ENCODE measurements around the gene TENM4.

The TENM4 gene

DNA sequence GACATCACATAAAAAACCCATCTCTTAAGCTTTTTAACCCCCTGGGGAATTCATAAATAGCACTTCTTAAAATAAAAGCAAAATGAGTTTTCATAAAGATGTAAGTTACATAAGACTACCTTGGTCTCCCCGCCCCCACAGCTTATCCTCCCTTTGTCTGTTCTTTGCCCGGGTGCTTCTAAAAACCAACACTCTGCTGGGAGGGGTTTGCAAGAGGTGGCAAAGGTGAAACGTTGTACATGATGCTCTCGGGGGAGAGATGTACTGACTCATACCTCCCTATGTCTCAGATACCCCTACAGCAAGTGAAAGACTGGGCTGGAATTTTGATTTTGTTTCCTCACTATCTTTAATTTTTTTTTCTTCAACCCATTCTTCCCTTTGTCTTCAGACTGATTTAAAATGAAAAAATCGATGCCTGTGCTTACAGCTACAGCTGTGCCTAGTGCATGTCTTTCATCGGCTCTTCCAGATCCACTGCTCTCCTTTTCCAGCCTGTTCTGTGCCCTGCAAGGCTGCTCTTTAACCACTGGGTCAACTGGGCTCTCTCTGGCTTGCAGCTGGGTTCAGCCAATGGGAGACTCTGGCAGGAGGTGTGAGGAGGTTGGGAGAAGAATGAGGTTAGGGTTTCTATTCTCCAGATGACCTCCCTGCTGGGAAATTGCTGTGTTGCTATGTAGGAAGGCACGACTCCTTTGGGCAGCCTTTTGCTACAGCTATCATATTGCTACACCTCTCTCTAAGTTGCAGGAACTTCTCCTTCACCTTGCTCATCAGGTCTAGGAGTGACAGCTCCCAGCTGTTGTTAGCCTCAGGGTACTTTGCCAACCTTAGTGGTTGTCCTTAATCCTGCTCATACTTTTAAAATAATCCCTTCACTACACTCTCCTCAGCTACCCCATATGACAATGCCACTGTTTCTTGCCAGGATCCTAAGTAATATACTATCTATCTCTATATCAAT lies 266.5 kb downstream of the TENM4 start:
- DNase-seq (ENCODE audit: low read depth): no peak

DNA sequence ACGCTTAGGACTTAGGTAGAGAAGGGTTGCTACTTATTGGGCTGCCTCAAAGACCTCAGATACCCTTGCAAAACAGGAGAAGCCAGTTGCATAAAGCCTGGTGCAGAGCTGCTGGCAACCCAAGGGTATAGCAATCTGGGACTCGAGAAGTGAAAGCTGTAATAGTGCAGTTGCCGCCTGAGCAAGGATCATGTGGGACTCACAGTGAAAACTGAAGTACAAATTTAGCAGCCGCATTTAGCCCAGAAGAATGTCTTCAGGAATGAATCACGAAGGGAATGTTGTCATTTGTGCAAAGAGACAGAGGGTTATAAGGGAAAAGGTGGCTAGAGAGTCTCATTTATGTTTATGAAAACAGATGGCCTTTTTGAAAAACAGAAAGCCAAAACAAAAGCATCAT lies 267.2 kb downstream of the TENM4 start:
- DNase-seq (ENCODE audit: low read depth): no peak

DNA sequence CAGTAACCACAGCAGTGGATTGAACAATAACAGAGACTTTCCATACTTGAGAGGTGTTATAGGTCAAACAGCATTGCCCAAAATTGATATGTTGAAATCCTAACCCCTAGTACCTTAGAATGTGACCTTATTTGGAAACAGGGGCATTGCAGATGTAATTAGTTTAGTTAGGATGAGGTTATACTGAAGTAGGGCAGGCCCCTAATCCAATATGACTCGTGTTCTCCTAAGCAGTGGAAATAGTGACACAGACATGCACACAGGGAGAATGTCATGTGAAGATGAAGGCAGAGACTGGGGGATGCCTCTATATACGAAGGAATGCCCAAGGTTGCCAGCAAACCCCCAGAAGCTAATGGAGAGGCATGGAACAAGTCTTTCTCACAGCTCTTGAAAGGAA lies 270.5 kb downstream of the TENM4 start:
- DNase-seq (ENCODE audit: low read depth): no peak

DNA sequence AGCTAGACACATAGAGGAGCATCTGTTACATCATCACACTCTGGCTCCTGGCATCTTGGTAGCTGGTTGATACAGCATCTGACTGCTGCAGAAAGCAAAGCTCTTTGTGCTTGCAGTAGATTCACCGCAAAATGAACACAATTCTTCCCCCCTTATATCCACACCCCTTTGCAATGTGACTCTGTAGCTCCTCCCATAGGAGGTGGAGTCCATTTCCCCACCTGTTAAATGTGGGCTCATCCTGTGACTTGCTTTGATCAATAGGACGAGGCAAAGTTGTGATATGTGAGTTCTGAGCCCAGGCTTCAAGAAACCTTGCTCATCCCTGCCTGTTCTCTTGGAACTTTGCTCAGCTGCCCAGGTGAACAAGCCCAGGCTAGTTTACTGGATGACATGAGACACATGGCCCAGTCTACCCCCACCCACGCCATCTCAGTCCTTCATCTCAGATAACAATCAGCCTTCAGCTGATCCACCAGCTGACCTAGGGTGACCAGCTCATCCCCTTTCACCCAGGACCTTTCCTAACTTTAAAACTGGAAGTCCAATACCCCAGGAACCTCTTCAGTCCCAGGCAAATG lies 272.2 kb downstream of the TENM4 start:
- DNase-seq (ENCODE audit: low read depth): no peak

DNA sequence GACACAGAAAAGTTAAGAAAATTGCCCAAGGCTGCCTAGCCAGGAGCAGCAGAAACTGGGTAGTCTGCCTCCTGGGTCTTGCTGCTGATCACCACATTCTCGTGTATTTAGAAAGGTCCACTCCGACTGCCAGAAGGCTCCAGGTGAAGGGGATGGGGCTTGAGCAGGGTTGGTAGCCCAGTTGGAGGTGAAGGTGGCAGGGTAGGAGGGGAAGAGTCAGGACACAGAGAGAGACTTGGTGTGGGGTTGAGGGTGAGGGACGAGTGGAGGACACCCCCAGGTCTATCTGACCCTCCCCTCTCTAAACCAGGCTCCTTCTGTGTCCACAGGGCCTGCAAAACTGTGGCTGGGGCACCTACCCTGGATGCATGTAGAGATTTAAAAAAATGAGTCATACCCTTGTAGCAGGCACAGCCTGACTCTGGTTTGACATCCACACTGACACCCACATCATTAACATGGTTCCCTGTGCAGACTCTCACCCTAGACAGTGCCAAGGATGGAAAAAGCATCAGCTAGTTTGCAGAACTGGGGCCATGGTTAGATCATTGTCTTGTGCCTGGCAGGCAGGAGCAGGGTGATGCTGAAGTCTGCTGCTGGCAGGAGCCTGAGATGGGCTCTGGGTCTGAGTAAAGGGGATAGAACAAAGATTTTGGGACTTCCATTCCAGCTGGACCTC lies 273.2 kb downstream of the TENM4 start:
- no peak for DNase-seq (ENCODE audit: low read depth)

DNA sequence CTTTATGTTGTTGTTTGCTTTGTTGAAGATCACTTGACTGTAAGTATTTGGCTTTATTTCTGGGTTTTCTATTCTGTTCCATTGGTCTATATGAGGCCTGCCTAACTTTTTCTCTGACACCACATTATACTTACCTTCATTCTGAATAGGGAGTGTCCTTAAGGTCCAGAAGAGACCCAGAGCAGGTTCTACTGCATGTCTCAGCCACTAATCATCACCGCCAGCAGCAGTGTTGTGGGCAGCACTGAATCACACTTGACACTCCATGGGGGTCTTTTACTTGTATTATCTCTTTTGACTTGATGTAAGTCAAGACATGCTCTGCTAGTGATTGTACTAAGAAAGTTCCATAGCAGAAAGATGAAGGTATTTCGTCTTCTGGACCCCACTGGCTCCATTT lies 274.9 kb downstream of the TENM4 start:
- DNase-seq (ENCODE audit: low read depth): no peak

DNA sequence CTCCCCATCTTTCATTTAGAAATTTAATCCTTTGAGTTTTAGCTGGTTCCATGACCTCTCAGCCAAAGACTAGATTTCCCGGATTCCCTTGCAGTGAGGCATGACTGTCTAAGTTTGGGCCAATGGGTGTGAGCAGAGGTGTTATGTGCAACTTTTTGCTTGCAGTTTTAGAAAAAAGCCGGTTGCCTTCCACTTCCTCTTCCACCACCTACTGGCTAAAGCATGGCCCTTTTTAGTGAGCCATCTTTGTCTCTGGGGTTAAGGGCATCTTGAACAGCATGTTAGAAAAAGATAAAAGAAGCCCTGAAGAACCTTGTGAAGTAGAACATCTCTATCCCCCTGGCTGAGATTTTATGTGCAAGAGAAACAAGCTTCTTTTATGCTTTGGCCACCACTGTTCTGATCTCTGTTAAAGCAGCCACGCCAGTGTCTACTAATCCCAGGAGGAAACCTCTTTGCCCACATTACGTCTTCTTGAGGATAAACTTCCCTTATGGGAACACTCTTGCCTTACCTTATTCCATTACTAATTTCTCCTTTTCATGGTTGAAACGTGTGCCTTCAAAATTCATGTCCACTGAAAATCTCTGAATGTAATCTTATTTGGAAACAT lies 279.9 kb downstream of the TENM4 start:
- no peak for DNase-seq (ENCODE audit: low read depth)

DNA sequence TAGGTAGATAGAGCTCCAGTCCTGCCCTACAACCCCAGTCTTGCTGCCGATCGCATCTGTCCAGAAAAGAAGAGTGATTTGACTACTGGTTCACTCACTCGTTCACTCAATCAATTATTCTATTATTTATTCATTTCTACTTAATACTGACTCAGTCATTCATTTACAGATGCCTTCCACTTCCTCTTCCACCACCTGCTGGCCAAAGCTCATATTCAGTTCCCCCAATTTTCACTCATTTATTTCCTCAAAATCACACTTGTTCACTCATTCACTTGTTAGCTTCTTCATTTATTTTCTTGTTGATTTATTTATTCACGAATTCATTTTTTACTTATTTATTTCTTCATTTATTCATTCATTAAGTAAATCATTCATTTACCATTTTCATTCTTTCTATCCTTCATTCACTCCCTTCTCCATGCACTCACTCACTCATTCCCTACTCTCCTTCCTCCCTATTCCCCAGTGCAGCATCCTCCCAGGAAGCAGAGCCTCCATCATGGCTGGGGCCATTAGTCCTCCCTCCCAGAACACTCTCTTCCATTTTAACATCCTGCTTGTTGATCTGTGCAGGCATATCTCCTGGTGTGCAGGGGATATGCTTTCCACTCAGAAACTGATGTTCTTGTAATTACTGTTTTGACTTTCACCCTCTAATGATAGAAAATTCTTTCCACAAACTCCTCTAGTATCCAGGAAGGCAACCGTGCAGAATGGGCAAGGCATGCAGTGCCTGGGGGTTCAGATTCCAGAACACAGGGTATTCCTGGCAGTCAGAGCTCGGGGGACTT lies 281.0 kb downstream of the TENM4 start:
- no peak for DNase-seq (ENCODE audit: low read depth)

DNA sequence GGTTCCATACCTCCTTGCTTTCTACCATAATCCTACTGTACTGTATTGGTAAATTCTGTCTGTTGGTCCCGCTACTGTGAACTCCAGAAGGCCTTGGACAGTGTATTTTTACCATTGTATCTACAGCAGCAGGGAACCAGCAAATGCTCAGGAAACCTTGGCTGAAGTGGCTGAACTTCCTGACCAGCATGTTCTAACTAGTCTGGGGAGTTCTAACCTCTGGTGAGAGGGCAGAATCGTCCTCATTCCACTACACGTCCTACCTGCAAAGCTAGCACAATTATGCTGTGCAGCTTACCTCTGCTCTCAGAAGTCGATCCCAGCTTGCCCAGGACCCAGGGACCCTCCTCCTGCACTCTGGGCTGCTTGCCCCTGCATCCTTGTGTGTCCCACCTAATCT lies 283.1 kb downstream of the TENM4 start:
- no peak for DNase-seq (ENCODE audit: low read depth)

DNA sequence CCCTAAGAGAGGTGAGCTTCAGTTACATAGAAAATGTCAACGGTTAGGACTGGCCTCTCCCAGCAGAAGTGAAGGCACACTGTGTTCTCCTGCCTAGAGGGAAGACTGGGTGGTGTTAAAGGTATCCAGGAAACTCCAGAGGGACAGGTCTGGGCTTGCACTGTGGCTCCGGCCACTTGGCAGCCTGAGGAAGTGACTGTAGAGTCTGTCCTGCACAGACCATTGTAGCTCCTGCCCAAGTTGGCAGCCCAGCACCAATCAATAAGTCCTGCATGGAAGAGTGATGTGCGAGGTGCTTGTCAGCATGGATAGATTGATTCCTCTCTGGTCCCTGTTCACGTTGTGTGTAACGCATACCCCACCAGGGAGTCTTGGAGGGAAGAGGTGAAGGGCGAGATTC lies 284.8 kb downstream of the TENM4 start:
- no peak for DNase-seq (ENCODE audit: low read depth)

DNA sequence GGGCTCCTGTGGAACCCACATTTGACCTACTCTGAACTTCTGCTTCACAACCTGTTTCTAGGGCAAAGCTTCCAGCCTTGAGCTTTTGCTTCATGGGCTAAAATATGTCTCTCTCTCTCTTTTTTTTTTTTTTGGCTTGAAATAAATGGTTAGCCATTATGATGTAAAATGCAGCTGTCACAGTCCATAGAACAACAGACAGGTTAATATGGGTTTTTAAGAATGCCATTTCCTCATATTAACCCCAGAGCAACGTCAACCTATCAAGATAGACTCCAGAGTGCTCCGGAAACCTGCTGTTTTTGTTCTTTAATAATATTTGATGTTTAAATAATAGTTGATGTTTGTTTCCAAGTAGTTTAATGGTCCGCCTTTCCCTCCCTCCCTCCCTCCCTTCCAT lies 285.6 kb downstream of the TENM4 start:
- DNase-seq (ENCODE audit: low read depth): no peak

DNA sequence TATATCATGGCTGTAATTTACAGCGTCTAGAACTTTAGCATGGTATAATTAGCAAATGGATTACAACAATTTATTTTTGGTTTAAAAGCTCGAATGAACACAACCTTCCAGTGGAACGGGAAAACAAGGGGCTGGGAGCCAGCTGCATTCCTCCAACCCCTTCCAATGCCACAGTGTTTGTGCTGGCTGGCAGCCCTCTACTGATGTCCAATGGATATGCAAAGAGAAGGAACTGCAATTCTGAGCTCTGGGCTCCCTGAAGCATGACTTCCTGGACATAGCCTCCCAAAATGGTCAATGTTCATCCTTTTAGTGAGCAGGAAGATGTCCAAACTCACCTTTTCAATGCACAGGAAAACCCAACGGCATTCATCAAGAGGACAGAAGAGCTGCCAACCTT lies 288.3 kb downstream of the TENM4 start:
- no peak for DNase-seq (ENCODE audit: low read depth)

DNA sequence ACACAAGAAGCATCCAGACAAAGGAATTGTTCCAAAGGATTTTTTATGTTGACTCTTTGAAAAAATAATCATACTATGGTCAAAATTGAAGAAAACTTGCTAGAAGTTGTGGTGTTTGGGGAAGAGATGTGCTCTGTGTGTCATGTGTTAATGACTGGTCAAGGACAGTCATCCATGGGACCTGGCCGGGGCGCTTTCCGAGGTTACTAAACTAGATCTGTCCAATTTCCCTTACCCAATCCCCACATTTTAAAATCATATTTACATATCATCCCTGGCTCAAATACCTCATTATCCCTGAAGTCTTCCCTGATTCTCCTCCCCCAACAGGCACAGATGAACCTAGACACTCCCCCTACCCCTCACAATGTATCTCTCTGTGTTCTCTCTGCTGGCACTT lies 289.4 kb downstream of the TENM4 start:
- DNase-seq (ENCODE audit: low read depth): no peak

DNA sequence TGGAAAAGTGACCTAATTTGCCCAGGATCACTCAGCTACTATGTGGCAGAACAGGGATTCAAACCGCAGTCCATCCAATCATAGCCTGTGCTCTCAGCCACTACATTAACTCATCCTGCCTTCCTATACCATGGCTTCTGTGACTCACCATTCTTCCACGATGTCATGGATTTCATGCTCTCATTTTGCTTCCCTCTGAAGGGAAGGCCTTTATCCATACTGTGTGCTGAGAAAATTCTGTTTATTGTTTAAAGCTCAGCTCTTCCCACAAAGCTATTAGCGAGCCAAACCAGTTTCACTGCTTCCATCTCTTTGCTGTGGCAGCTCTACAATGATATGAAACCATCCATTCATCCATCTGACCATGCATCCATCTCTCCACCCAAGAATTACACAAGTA lies 289.9 kb downstream of the TENM4 start:
- DNase-seq (ENCODE audit: low read depth): no peak

DNA sequence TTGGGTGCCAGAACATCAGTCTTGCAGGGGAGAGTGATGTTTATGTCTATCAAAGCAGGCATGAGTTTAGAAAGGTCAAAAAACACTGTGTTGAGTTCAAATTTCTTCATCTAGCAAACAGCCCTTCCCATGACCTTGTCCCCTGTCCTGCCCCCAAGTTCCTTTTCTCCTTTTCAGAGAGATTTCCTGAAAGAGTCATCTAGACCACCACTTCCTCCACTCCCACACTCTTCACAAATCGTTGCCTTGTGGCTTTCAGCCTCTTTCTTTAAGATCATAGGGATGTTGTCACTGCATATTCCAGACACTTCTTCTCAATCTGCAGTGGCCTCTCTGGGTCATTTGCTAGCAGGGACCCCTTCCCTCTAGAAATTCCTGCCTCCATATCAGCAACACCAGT lies 290.5 kb downstream of the TENM4 start:
- DNase-seq (ENCODE audit: low read depth): no peak

DNA sequence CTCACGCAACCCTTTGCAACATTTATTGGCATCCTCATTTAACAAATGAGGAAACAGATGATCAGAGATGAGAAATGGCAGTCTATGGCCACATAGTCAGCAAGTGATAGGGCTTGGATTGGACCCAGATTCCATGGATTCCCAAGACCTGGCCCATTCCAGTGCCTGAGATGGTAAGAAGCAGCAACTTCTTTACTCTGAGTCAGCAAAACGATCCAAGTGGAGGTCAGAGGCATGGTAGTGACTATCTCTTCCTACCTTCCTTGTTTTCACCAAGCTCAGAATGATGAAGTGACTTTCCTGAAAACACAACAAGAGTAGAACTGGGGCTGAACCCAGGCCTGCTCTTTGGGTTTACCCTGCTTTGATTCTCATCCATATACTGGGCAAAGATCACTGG lies 293.1 kb downstream of the TENM4 start:
- DNase-seq (ENCODE audit: low read depth): no peak

DNA sequence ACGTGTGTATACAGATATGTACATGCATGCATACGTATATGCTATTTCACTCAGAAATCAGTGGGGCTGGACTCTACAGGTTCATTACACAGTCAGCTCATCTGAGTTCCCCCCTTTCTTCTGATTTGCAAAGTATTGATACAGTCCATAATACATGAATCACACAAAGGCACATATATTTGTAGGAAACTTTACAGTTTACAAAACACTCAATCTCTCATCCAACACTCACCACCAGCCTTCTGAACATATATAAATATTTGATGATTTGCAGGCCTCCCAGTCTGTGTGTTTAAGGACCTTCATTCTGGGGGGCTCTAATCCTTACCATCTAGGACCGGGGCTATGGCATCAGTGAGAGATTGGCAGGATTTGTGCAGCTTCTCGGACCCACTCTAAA lies 293.8 kb downstream of the TENM4 start:
- no peak for DNase-seq (ENCODE audit: low read depth)

DNA sequence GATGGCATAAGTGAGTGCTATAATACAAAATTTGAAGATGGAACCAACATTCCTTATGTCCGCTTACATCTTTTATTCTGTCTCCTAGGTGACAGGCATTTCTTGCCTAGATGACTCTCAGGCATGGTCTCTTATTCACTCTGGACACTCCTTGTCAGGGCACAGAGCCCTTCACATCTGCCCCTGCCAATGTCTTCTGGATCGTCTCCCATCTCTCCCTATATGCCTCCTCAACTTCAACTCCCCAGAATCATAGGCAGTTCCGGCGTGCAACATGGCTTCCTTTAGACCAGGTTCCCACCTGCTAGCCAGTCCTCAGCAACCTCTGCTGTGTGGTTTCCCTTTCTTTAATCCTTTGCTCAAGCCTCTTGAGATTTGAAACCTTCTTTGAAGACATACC lies 300.9 kb downstream of the TENM4 start:
- DNase-seq (ENCODE audit: low read depth): no peak

DNA sequence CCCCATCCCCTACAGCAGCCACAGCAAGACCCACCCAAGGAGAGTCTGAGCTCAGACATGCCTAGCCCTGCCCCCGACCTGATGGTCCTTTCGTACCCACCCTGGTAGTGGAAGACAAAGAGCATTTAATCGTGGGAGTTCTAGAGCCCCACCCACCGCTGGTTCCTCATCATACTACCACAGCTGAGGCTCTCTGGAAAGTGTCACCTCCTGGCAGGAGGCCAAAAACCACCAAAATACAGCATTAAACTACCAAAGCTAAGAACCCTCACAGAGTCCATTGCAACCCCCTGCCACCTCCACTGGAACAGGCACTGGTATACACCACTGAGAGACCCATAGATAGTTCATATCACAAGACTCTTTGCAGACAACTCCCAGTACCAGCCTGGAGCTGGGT lies 311.1 kb downstream of the TENM4 start:
- DNase-seq (ENCODE audit: low read depth): no peak

DNA sequence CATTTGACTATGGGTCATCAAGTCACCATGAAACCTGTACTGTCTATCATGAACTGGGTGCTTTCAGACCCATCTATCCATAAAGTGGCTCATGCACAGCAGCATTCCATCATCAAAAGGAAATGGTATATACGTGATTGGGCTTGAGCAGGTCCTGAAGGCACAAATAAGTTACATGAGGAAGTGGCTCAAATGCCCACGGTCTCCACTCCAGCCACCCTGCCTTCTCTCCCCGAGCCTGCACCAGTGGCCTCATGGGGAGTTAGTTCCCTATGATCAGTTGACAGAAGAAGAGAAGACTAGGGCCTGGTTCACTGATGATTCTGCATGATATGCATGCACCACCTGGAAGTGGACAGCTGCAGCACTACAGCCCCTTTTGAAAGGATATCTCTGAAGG lies 312.5 kb downstream of the TENM4 start:
- DNase-seq (ENCODE audit: low read depth): no peak

DNA sequence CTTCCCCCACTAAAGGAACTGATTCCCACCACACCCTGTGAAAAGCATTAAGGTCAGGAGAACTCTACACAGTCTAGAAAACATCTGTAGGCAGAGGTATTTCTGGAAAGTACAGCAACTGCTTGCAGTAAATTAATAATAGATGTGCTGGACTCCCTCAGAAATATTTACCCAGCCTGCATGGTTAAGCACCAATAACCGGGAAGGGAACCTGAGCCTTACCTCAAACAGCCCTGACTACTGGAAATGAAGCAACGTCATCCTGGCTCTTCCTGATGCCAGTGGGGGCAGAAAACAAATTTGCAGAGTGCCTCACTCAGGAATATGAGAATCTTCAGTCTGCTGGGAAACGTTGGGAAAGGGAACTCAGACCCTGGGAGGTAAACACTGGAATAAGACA lies 318.1 kb downstream of the TENM4 start:
- DNase-seq (ENCODE audit: low read depth): no peak

DNA sequence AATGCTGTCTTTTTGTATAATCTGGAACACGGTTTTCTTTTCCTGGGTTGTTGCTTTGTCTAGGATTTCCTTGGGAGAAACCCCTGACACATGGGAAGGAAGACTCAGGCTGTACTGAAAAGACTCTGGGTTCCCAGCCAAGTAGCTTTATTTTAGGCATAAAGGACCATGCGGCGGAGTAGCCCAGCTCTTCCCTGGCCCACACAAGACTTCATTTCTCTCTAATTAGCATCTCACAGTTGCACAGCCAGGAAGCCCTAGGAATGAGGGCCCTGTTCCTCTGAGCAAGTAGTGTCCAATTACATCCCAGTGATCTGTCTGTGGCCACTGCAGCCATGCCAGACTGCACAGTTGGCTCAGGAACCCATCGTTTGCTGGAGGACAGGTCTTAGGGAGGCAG lies 319.5 kb downstream of the TENM4 start:
- no peak for DNase-seq (ENCODE audit: low read depth)
